Keratinocyte (primary cell): Measurements from ENCODE around the gene VPS9D1. TPM values are rescaled to one million over a fixed set of nuclear protein-coding genes. Genes with fewer than 3 reads are reported as not detected.
"Not testable (repeated sequence)": the region's sequence is repeated elsewhere in the genome, so short reads cannot be mapped to it uniquely, and the experiment has no call there.

ENCODE experiments used
- DNase-seq: peaks from one replicate; pipeline ENCODE4 v3.0.0-alpha.2; 2011; ENCODE audit warnings: low read depth, missing footprints, low spot score
- FAIRE-seq: peaks from 2 replicates; lab custom pipeline; 2011; peaks lifted over from hg19 to GRCh38; lab: Jason Lieb, UNC
- H2AFZ ChIP-seq: 2 replicates; pipeline ENCODE4 v1.6.0; 2012; ENCODE audit warnings: low read length, control low read depth, inconsistent platforms; ENCODE audit not compliant: control insufficient read depth
- H3K27ac ChIP-seq: 2 replicates; pipeline ENCODE4 v1.5.1; 2011; ENCODE audit warnings: low read length; ENCODE audit not compliant: control insufficient read depth, insufficient read depth
- H3K27me3 ChIP-seq: 3 replicates; pipeline ENCODE4 v1.6.0; 2011; ENCODE audit warnings: low read length; ENCODE audit not compliant: control insufficient read depth, insufficient read depth; ENCODE audit errors: extremely low read depth
- H3K36me3 ChIP-seq, 2 experiments: 2 replicates in 1 of 2; 3 replicates in 1 of 2; pipeline ENCODE4 v1.5.1; 2011; ENCODE audit warnings: low read length in 2 of 2, mild to moderate bottlenecking in 1 of 2; ENCODE audit not compliant: control insufficient read depth in 2 of 2, insufficient read depth in 2 of 2; ENCODE audit errors: extremely low read depth in 1 of 2
- H3K4me1 ChIP-seq: 3 replicates; pipeline ENCODE4 v1.5.1; 2011; ENCODE audit warnings: low read length; ENCODE audit not compliant: control insufficient read depth, insufficient read depth; ENCODE audit errors: extremely low read depth
- H3K4me2 ChIP-seq: 3 replicates; pipeline ENCODE4 v1.6.0; 2011; ENCODE audit warnings: low read depth, low read length; ENCODE audit not compliant: control insufficient read depth, insufficient read depth; ENCODE audit errors: extremely low read depth
- H3K4me3 ChIP-seq, 3 experiments: fragments of 200-600 bp in 1 of 3; sonication (generic) in 1 of 3; 2 replicates in 2 of 3; 3 replicates in 1 of 3; pipeline ENCODE4 v1.5.1; 2011 to 2016; ENCODE audit warnings: low read length in 3 of 3, mild to moderate bottlenecking in 3 of 3, control low read depth in 2 of 3, inconsistent platforms in 1 of 3, low read depth in 1 of 3, mixed read lengths in 1 of 3, mixed run types in 1 of 3, moderate library complexity in 1 of 3; ENCODE audit not compliant: control insufficient read depth in 2 of 3, insufficient read depth in 2 of 3; ENCODE audit errors: extremely low read depth in 1 of 3
- H3K79me2 ChIP-seq: 2 replicates; pipeline ENCODE4 v1.6.0; 2012; ENCODE audit warnings: low read length; ENCODE audit not compliant: control insufficient read depth, insufficient read depth
- H3K9ac ChIP-seq: 3 replicates; pipeline ENCODE4 v1.6.0; 2011; ENCODE audit warnings: low read length; ENCODE audit not compliant: control insufficient read depth, insufficient read depth; ENCODE audit errors: extremely low read depth
- H3K9me1 ChIP-seq: 3 replicates; pipeline ENCODE4 v1.6.0; 2011; ENCODE audit warnings: low read length; ENCODE audit not compliant: control insufficient read depth, insufficient read depth; ENCODE audit errors: extremely low read depth
- H3K9me3 ChIP-seq: 2 replicates; pipeline ENCODE4 v1.5.1; 2012; ENCODE audit warnings: low read depth, low read length; ENCODE audit not compliant: control insufficient read depth
- H4K20me1 ChIP-seq: 3 replicates; pipeline ENCODE4 v1.6.0; 2011; ENCODE audit warnings: low read length; ENCODE audit not compliant: control insufficient read depth, insufficient read depth; ENCODE audit errors: extremely low read depth
- EZH2 ChIP-seq: IDR thresholded peaks from one replicate; pipeline ENCODE4 v1.6.1; 2012; ENCODE audit warnings: inconsistent platforms, mild to moderate bottlenecking, low read length, moderate library complexity
- dilution Hi-C: fragments of 300-500 bp; cut with MboI; formaldehyde crosslinking; loops from one replicate; pipeline ENCODE4 v1.7.0; 2020; ENCODE audit warnings: low sequenced_read_pairs; ENCODE audit not compliant: extremely low pct_ligation_motif_present
- polyA plus RNA-seq, 5 experiments: library from polyadenylated mRNA; depleted of rRNA in 3 of 5; stranded (reverse) in 3 of 5; stranded (forward) in 1 of 5; unstranded in 1 of 5; fragments of >200 nt; gene quantifications; 1 replicate in 1 of 5; 2 replicates in 3 of 5; 3 replicates in 1 of 5; pipeline versions ENCODE4 v1.2.1 to v1.2.3, GENCODE V29; 2011 to 2012; ENCODE audit warnings: missing spikeins in 2 of 5, low read depth in 1 of 5, low replicate concordance in 1 of 5
- TF ChIP-seq, protein P1 (sequence below), 3 experiments: IDR thresholded peaks in 1 of 3; conservative IDR thresholded peaks in 1 of 3; optimal IDR thresholded peaks in 1 of 3; 2 replicates in 2 of 3; 3 replicates in 1 of 3; pipeline versions ENCODE3 to v1.5.1; 2011; ENCODE audit warnings: low read length in 3 of 3, mild to moderate bottlenecking in 3 of 3, moderate library complexity in 2 of 3, control low read depth in 1 of 3, inconsistent platforms in 1 of 3; ENCODE audit not compliant: insufficient read depth in 2 of 3; ENCODE audit errors: extremely low read depth in 1 of 3

VPS9D1 gene
- polyA plus RNA-seq, 1 donor (not counting 4 experiments of a cell fraction or from before 2014, with no cell fraction given): 1.6 TPM

DNA sequence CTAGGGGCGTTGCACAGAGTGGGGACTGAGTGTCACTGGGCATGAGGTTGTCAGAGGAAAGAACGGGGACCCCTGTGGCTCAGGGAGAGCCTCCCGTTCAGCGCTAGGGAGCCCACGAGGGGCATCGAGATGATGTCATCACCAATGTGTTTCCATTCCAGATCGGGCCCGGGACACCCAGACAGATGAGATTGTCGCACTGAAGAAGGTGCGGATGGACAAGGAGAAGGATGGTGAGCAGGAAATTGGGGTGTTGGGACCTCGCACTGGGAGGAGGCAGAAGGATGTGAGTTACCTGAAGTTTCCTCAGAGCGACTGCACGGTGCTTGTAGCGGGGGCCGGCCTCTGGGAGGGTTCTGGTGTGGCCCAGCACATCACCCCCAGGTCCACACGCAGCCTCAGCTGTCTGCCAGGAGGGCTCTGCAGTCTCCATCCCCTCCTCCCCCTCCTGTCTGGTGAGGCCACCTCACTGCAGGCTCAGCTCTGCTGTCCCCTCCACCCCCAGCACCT, 30.3 kb downstream of the VPS9D1 start:
- TF ChIP-seq, protein P1, sequence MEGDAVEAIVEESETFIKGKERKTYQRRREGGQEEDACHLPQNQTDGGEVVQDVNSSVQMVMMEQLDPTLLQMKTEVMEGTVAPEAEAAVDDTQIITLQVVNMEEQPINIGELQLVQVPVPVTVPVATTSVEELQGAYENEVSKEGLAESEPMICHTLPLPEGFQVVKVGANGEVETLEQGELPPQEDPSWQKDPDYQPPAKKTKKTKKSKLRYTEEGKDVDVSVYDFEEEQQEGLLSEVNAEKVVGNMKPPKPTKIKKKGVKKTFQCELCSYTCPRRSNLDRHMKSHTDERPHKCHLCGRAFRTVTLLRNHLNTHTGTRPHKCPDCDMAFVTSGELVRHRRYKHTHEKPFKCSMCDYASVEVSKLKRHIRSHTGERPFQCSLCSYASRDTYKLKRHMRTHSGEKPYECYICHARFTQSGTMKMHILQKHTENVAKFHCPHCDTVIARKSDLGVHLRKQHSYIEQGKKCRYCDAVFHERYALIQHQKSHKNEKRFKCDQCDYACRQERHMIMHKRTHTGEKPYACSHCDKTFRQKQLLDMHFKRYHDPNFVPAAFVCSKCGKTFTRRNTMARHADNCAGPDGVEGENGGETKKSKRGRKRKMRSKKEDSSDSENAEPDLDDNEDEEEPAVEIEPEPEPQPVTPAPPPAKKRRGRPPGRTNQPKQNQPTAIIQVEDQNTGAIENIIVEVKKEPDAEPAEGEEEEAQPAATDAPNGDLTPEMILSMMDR (optimal IDR thresholded peaks at IDR 0.05 in 1 of 3, IDR thresholded peaks at IDR 0.05 in 1 of 3, conservative IDR thresholded peaks at IDR 0.05 in 1 of 3; ENCODE audit: extremely low read depth in 1 of 3, insufficient read depth in 2 of 3, low read length in 3 of 3): no peak
- dilution Hi-C loops: no loop called here
- no peak for FAIRE-seq

DNA sequence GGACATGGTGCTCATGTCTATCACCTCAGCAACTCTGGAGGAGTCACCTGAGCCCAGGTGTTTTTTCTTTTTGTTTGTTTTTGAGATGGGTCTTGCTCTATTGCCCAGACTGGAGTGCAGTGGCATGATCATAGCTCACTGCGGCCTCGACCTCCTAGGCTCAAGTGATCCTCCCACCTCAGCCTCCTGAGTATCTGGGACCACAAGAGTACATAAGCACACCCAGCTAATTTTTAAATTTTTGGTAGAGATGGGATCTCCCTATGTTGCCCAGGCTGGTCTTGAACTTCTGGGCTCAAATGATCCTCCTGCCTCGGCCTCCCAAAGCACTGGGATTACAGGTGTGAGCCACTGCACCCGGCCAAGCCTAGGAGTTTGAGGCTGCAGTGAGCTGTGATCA, 31.1 kb downstream of the VPS9D1 start:
- FAIRE-seq, H3K4me2 ChIP-seq, H3K9me3 ChIP-seq, H3K27me3 ChIP-seq, dilution Hi-C loops, H2AFZ ChIP-seq, H3K4me3 ChIP-seq, H4K20me1 ChIP-seq, H3K27ac ChIP-seq, H3K4me1 ChIP-seq, H3K9me1 ChIP-seq, H3K9ac ChIP-seq, DNase-seq: not testable (repeated sequence)
- H3K36me3 ChIP-seq: peaks cover 32 to 42% of the 10 kb centered on the region in 2 experiments
- peaks cover 24% of the 10 kb centered on the region for H3K79me2 ChIP-seq

More for the DNA sequence above, 30.3 kb downstream of the VPS9D1 start:
- Histone ChIP-seq H3K27me3 (no peaks in the 10 kb centered on the region), H3K9ac (no peak overlapping the region), H3K4me2 (no peak overlapping the region), H3K4me3 (no peak overlapping the region), H3K27ac (no peak overlapping the region), H3K4me1 (peaks cover 8% of the 10 kb centered on the region), H3K36me3 (peaks cover 36 to 42% of the 10 kb centered on the region in 2 experiments), H4K20me1 (no peaks in the 10 kb centered on the region), H3K9me3 (no peaks in the 10 kb centered on the region), H2AFZ (no peak overlapping the region), H3K79me2 (peaks cover 24% of the 10 kb centered on the region), H3K9me1 (no peaks in the 10 kb centered on the region)
- no peak for DNase-seq

DNA sequence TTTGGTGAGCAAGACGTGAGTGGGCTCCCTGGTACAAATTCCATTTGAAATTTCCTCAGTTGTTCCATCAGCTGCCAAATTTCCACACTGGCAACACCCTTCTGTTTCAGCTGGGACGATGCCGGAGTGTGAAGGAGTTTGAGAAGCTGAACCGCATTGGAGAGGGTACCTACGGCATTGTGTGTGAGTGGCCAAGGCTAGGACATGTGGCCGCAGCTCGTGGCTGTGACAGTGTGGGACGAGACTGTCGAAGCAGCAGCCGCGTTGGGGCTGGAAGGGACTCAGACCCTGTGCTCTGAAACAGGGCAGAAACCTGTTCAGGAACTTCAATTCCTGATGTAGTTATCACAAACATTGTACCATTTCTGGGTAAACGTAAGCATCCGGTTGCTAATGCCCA, 31.6 kb downstream of the VPS9D1 start:
- FAIRE-seq: no peak
- Histone ChIP-seq H3K4me1 (peaks cover 8% of the 10 kb centered on the region), H3K4me3 (no peak overlapping the region), H3K9me1 (no peaks in the 10 kb centered on the region), H4K20me1 (no peaks in the 10 kb centered on the region), H3K9ac (no peak overlapping the region), H2AFZ (no peak overlapping the region), H3K27ac (no peak overlapping the region), H3K9me3 (no peaks in the 10 kb centered on the region), H3K79me2 (peaks cover 24% of the 10 kb centered on the region), H3K27me3 (no peaks in the 10 kb centered on the region), H3K4me2 (no peak overlapping the region), H3K36me3 (peaks cover 28 to 39% of the 10 kb centered on the region in 2 experiments)
- dilution Hi-C loops: no loop called here
- no peak for TF ChIP-seq EZH2
- TF ChIP-seq, protein P1 (optimal IDR thresholded peaks at IDR 0.05 in 1 of 3, IDR thresholded peaks at IDR 0.05 in 1 of 3, conservative IDR thresholded peaks at IDR 0.05 in 1 of 3; ENCODE audit: extremely low read depth in 1 of 3, insufficient read depth in 2 of 3, low read length in 3 of 3): no peak
- no peak for DNase-seq
